Naive thymus-derived CD8-positive, alpha-beta T cell (primary cell): ENCODE results near the gene CYFIP1. TPM values are rescaled to one million over a fixed set of nuclear protein-coding genes. Genes with fewer than 3 reads are reported as not detected.
A peak's percentile ranks its signal among the peaks of the same experiment; 100 is the strongest.

ENCODE experiments used
- ATAC-seq, 2 donors: fragments of 150-1000 bp; cut with Tn5 transposase in 1 of 2; sonication (Bioruptor Pico), chemical (Tn5 transposase) in 1 of 2; 1 replicate in 1 of 2; 2 replicates in 1 of 2; pipeline ENCODE4 v1.10.0; 2021; ENCODE audit warnings: mild to moderate bottlenecking in 2 of 2, moderate library complexity in 2 of 2
- POLR2A ChIA-PET: fragments of 350-600 bp; sonication (Branson Sonifier 250); formaldehyde crosslinking; loops from one replicate; lab custom pipeline; 2021; ENCODE audit warnings: antibody characterized with exemption; lab: Charles Lee
- DNase-seq, 10 donors: peaks; one replicate each; pipeline versions ENCODE4 v3.0.0 to v3.0.0-alpha.2; 2020 to 2022
- H3K27ac Mint-ChIP-seq, 10 donors: one replicate each; pipeline ENCODE4 v1.8.0; 2020 to 2022; ENCODE audit warnings: mild to moderate bottlenecking in 10 of 10, mixed read lengths in 10 of 10, moderate library complexity in 4 of 10, inconsistent platforms in 1 of 10
- H3K27me3 Mint-ChIP-seq, 5 donors: one replicate each; pipeline ENCODE4 v1.8.0; 2021 to 2022; ENCODE audit warnings: mixed read lengths in 5 of 5
- H3K36me3 Mint-ChIP-seq, 3 donors: one replicate each; pipeline ENCODE4 v1.8.0; 2020 to 2022; ENCODE audit warnings: mixed read lengths in 3 of 3, mild to moderate bottlenecking in 2 of 3, inconsistent platforms in 1 of 3
- H3K4me1 Mint-ChIP-seq, 4 donors: one replicate each; pipeline ENCODE4 v1.8.0; 2021 to 2022; ENCODE audit warnings: mixed read lengths in 4 of 4
- H3K4me3 Mint-ChIP-seq, 10 donors: one replicate each; pipeline ENCODE4 v1.8.0; 2020 to 2022; ENCODE audit warnings: mild to moderate bottlenecking in 10 of 10, mixed read lengths in 10 of 10, moderate library complexity in 6 of 10, inconsistent platforms in 1 of 10
- H3K9me3 Mint-ChIP-seq, 9 donors: one replicate each; pipeline ENCODE4 v1.8.0; 2020 to 2022; ENCODE audit warnings: mixed read lengths in 9 of 9, mild to moderate bottlenecking in 3 of 9, inconsistent platforms in 1 of 9, moderate library complexity in 1 of 9
- polyA plus RNA-seq, 3 donors: library from polyadenylated mRNA; unstranded; fragments of 300-500 nt; fragmentation: Illumina TruSeq; gene quantifications; one replicate each; pipeline ENCODE4 v1.2.3, GENCODE V29; 2021
- total RNA-seq, 8 experiments: library from RNA in 2 of 8; stranded (reverse) in 2 of 8; gene quantifications; one replicate each; pipeline ENCODE4 v1.2.3 and lab custom pipeline; 2021 to 2026

CYFIP1 gene
- total and polyA plus RNA-seq, 5 experiments from 2014 or later: 0.34 to 4.1 (median 1.6) TPM

- Mint-ChIP-seq H3K4me3 (no peak overlapping the region), H3K36me3 (peaks cover 0 to 2% (median 0%) of the 10 kb centered on the region in 3 donors), H3K4me1 (peaks cover 0 to 4% (median 0%) of the 10 kb centered on the region in 4 donors), H3K27ac (no peak overlapping the region), H3K9me3 (no peaks in the 10 kb centered on the region), H3K27me3 (peaks cover 0 to 2% (median 0%) of the 10 kb centered on the region in 5 donors)
- ATAC-seq: no peak
- no peak for DNase-seq
- POLR2A ChIA-PET: no interaction called here
These were observed 39.0 kb downstream of the CYFIP1 start for GRCh38 chr15:22941179-22941578.

GRCh38 chr15:22939652-22940061 is 40.5 kb downstream of the CYFIP1 start:
- Mint-ChIP-seq H3K4me3 (no peak overlapping the region), H3K4me1 (peaks cover 0 to 4% (median 0%) of the 10 kb centered on the region in 4 donors), H3K27ac (no peak overlapping the region), H3K9me3 (no peaks in the 10 kb centered on the region), H3K27me3 (no peaks in the 10 kb centered on the region), H3K36me3 (peaks cover 0 to 2% (median 0%) of the 10 kb centered on the region in 3 donors)
- POLR2A ChIA-PET: no interaction called here
- no peak for DNase-seq
- ATAC-seq: no peak

- H3K27ac Mint-ChIP-seq: no peak overlapping the region
- peaks cover 0 to 2% (median 0%) of the 10 kb centered on the region in 3 donors for H3K36me3 Mint-ChIP-seq
- no peaks in the 10 kb centered on the region for H3K27me3 Mint-ChIP-seq
- POLR2A ChIA-PET: no interaction called here
- no peak for ATAC-seq
- no peak for DNase-seq
- peaks cover 0 to 4% (median 0%) of the 10 kb centered on the region in 4 donors for H3K4me1 Mint-ChIP-seq
- H3K9me3 Mint-ChIP-seq: no peaks in the 10 kb centered on the region
- no peak overlapping the region for H3K4me3 Mint-ChIP-seq
These were observed 41.1 kb downstream of the CYFIP1 start for GRCh38 chr15:22939051-22939450.

GRCh38 chr15:22936577-22937472 is 43.3 kb downstream of the CYFIP1 start:
- Mint-ChIP-seq H3K4me1 (peaks cover 0 to 4% (median 0%) of the 10 kb centered on the region in 4 donors), H3K9me3 (no peaks in the 10 kb centered on the region)

GRCh38 chr15:22933641-22934061 is 46.5 kb downstream of the CYFIP1 start:
- Mint-ChIP-seq H3K4me3 (no peak overlapping the region), H3K9me3 (no peaks in the 10 kb centered on the region), H3K27ac (no peak overlapping the region), H3K27me3 (no peaks in the 10 kb centered on the region), H3K36me3 (no peaks in the 10 kb centered on the region), H3K4me1 (peaks cover 0 to 4% (median 0%) of the 10 kb centered on the region in 4 donors)
- DNase-seq (no peak), ATAC-seq (no peak)
- POLR2A ChIA-PET: no interaction called here

More at GRCh38 chr15:22936577-22937472, 43.3 kb downstream of the CYFIP1 start:
- Mint-ChIP-seq H3K27ac (peak overlapping the region in 1 of 10 donors; percentile 57), H3K27me3 (no peaks in the 10 kb centered on the region), H3K36me3 (no peaks in the 10 kb centered on the region), H3K4me3 (no peak overlapping the region)
- POLR2A ChIA-PET: no interaction called here
- DNase-seq: no peak
- ATAC-seq: no peak

GRCh38 chr15:22931784-22932536 is 48.2 kb downstream of the CYFIP1 start:
- DNase-seq (no peak), ATAC-seq (no peak)
- H3K27ac Mint-ChIP-seq: no peak overlapping the region
- H3K4me3 Mint-ChIP-seq: no peak overlapping the region
- POLR2A ChIA-PET: no interaction called here
- peaks cover 0 to 2% (median 0%) of the 10 kb centered on the region in 4 donors for H3K4me1 Mint-ChIP-seq
- H3K9me3 Mint-ChIP-seq: no peaks in the 10 kb centered on the region
- H3K36me3 Mint-ChIP-seq: no peaks in the 10 kb centered on the region
- no peaks in the 10 kb centered on the region for H3K27me3 Mint-ChIP-seq

GRCh38 chr15:22930782-22931484 is 49.2 kb downstream of the CYFIP1 start:
- no peaks in the 10 kb centered on the region for H3K27me3 Mint-ChIP-seq
- H3K4me1 Mint-ChIP-seq: no peaks in the 10 kb centered on the region
- DNase-seq (no peak), ATAC-seq (no peak)
- POLR2A ChIA-PET: no interaction called here
- H3K4me3 Mint-ChIP-seq: no peak overlapping the region
- no peaks in the 10 kb centered on the region for H3K9me3 Mint-ChIP-seq
- H3K27ac Mint-ChIP-seq: no peak overlapping the region
- no peaks in the 10 kb centered on the region for H3K36me3 Mint-ChIP-seq

GRCh38 chr15:22927761-22928160 is 52.4 kb downstream of the CYFIP1 start:
- no peaks in the 10 kb centered on the region for H3K4me1 Mint-ChIP-seq
- H3K27me3 Mint-ChIP-seq: no peaks in the 10 kb centered on the region
- no peaks in the 10 kb centered on the region for H3K36me3 Mint-ChIP-seq
- no peak for DNase-seq
- ATAC-seq: no peak
- no peak overlapping the region for H3K27ac Mint-ChIP-seq
- no peak overlapping the region for H3K4me3 Mint-ChIP-seq
- POLR2A ChIA-PET: no interaction called here
- no peaks in the 10 kb centered on the region for H3K9me3 Mint-ChIP-seq

- no peaks in the 10 kb centered on the region for H3K36me3 Mint-ChIP-seq
- POLR2A ChIA-PET: no interaction called here
- no peaks in the 10 kb centered on the region for H3K4me1 Mint-ChIP-seq
- no peak for DNase-seq
- H3K27ac Mint-ChIP-seq: no peak overlapping the region
- ATAC-seq: no peak
- H3K4me3 Mint-ChIP-seq: no peak overlapping the region
- no peaks in the 10 kb centered on the region for H3K27me3 Mint-ChIP-seq
- H3K9me3 Mint-ChIP-seq: no peaks in the 10 kb centered on the region
These were observed 54.3 kb downstream of the CYFIP1 start for GRCh38 chr15:22925875-22926274.

GRCh38 chr15:22922003-22922402 is 58.2 kb downstream of the CYFIP1 start:
- H3K27ac Mint-ChIP-seq: no peak overlapping the region
- H3K36me3 Mint-ChIP-seq: no peaks in the 10 kb centered on the region
- H3K4me1 Mint-ChIP-seq: no peaks in the 10 kb centered on the region
- no peaks in the 10 kb centered on the region for H3K9me3 Mint-ChIP-seq
- no peak for ATAC-seq
- no peaks in the 10 kb centered on the region for H3K27me3 Mint-ChIP-seq
- no peak for DNase-seq
- H3K4me3 Mint-ChIP-seq: no peak overlapping the region
- POLR2A ChIA-PET: no interaction called here

GRCh38 chr15:22919171-22919570 is 61.0 kb downstream of the CYFIP1 start:
- H3K9me3 Mint-ChIP-seq: no peaks in the 10 kb centered on the region
- no peaks in the 10 kb centered on the region for H3K4me1 Mint-ChIP-seq
- no peak overlapping the region for H3K4me3 Mint-ChIP-seq
- POLR2A ChIA-PET: no interaction called here
- ATAC-seq: no peak
- H3K36me3 Mint-ChIP-seq: no peaks in the 10 kb centered on the region
- no peak for DNase-seq
- no peaks in the 10 kb centered on the region for H3K27me3 Mint-ChIP-seq
- H3K27ac Mint-ChIP-seq: no peak overlapping the region

GRCh38 chr15:22918596-22919140 is 61.5 kb downstream of the CYFIP1 start:
- no peaks in the 10 kb centered on the region for H3K27me3 Mint-ChIP-seq
- POLR2A ChIA-PET: no interaction called here
- H3K36me3 Mint-ChIP-seq: no peaks in the 10 kb centered on the region
- no peak overlapping the region for H3K27ac Mint-ChIP-seq
- no peaks in the 10 kb centered on the region for H3K9me3 Mint-ChIP-seq
- ATAC-seq (no peak), DNase-seq (no peak)
- H3K4me3 Mint-ChIP-seq: no peak overlapping the region
- no peaks in the 10 kb centered on the region for H3K4me1 Mint-ChIP-seq
